Measurements from ENCODE around the gene ALPG. TPM values are rescaled to one million over a fixed set of nuclear protein-coding genes. Genes with fewer than 3 reads are reported as not detected.

ALPG gene
- total RNA-seq, 3 donors from 2014 or later (not counting 1 experiment from before 2014, with no cell fraction given) = not detected

DNA sequence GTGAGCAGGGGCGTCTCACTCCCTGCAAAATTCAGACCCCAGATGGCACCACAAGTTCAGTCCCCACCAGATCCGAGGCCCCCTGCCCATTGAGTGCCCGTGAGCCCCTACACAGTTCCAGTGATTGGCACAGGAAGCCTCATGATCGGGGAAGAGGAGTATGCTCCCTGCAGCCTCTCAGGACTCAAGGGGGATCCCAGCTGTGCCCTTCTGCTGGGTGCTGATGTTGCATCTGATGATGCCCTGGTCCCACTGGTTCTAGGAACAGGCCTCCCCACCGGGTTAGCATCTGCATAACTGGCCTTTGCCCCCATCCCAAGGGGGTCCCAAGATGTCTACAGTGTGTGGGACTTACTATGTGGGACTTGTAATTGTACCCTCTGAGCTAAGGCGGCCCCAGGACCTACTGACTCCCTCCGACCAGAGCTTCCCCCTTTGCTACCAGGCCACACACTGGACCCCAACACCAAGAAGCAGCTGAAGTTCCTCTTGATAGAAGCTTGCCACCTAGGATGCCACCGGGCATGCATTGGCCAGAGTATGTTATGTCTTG is 8.6 kb downstream of the ALPG start:
- H3K4me3 Mint-ChIP-seq = no peak overlapping the region
- TF ChIP-seq CTCF (IDR thresholded peaks at IDR 0.05) = no peak
- H3K36me3 Mint-ChIP-seq = no peaks in the 10 kb centered on the region
- WGBS (ENCODE audit: insufficient coverage) = 90% methylated on average over 8 of the region's 8 CpGs
- Histone ChIP-seq H3K4me1 (ENCODE audit: control insufficient read depth, insufficient read depth, low read length) (peaks cover 4% of the 10 kb centered on the region), H3K27me3 (ENCODE audit: control insufficient read depth, insufficient read depth, low read length) (peaks cover 11% of the 10 kb centered on the region), H3K27ac (ENCODE audit: low read length) (no peak overlapping the region), H3K36me3 (ENCODE audit: control insufficient read depth, insufficient read depth, low read length) (no peaks in the 10 kb centered on the region), H3K4me3 (ENCODE audit: low read length) (no peak overlapping the region), H3K9me3 (ENCODE audit: control insufficient read depth, insufficient read depth, low read length) (no peaks in the 10 kb centered on the region)
- no peak for DNase-seq
- intact Hi-C loops (cut with micrococcal nuclease) = no loop called here
- H3K27ac Mint-ChIP-seq = no peak overlapping the region
- H3K27me3 Mint-ChIP-seq (ENCODE audit: low read depth in 2 of 2) = peaks cover 29 to 32% of the 10 kb centered on the region in 2 donors
- no peak for ATAC-seq
- H3K4me1 Mint-ChIP-seq = peaks cover 5% of the 10 kb centered on the region in 2 donors
- H3K9me3 Mint-ChIP-seq = no peaks in the 10 kb centered on the region

GRCh38 chr2:232415736-232416520 is 9.3 kb downstream of the ALPG start:
- Mint-ChIP-seq H3K36me3 (no peaks in the 10 kb centered on the region), H3K4me3 (no peak overlapping the region), H3K27ac (no peak overlapping the region), H3K9me3 (no peaks in the 10 kb centered on the region), H3K4me1 (peaks cover 5% of the 10 kb centered on the region in 2 donors), H3K27me3 (ENCODE audit: low read depth in 2 of 2) (peaks cover 29 to 31% of the 10 kb centered on the region in 2 donors)
- no peak overlapping the region for H3K4me3 ChIP-seq (ENCODE audit: low read length)
- intact Hi-C loops (cut with micrococcal nuclease) = no loop called here
- H3K4me1 ChIP-seq (ENCODE audit: control insufficient read depth, insufficient read depth, low read length) = peaks cover 8% of the 10 kb centered on the region
- DNase-seq (no peak), ATAC-seq (no peak)
- H3K36me3 ChIP-seq (ENCODE audit: control insufficient read depth, insufficient read depth, low read length) = no peaks in the 10 kb centered on the region
- 89% methylated on average over 12 of the region's 12 CpGs for WGBS (ENCODE audit: insufficient coverage)
- H3K27me3 ChIP-seq (ENCODE audit: control insufficient read depth, insufficient read depth, low read length) = peaks cover 12% of the 10 kb centered on the region
- H3K9me3 ChIP-seq (ENCODE audit: control insufficient read depth, insufficient read depth, low read length) = no peaks in the 10 kb centered on the region
- no peak for TF ChIP-seq CTCF (IDR thresholded peaks at IDR 0.05)
- H3K27ac ChIP-seq (ENCODE audit: low read length) = no peak overlapping the region

DNA sequence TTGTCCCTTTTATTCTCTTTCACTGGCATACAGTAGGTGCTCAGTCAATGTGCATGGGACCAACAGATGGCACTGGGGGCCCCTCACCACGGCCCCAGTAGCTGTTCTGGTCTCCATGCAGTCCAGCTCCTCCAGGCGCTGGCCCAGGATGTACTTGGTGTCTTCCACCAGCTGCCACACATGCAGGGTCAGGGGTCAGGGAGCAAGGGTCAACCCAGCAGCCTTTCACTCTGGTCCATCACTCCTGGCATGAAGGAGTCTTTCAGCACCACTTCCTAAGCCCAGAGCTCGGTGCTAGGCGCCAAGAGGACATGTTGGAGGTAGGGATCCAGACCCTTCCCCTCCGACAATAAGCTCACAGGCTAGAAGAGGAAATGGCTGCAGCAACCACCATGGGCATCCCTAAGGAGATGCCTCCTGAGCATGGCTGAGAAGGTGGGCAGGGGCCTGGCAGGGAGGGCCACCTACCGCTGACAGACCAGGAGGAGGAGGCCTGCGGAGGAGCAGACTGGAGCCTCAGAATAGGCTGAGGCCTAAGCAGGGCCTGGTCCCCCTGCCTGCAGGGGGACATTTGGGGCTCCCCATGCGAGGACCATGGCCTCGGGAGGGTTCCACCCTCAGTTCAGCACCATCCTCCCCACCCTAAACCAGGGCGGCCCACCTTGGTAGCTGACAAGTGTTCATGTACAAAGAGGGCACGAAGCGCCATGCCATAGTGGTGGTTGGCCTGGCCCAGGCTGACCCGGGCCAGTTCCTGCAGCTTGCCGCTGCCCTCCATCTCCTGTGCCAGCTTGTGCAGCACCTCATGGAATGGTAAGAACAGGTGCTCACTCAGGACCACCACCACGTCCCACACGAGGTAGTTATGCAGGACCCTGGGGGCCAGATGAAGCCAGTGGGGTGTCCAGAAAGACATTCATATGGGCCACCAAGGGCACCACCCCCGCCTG is 10.2 kb downstream of the ALPG start:
- no peak overlapping the region for H3K4me3 Mint-ChIP-seq
- peaks cover 8% of the 10 kb centered on the region for H3K4me1 ChIP-seq (ENCODE audit: control insufficient read depth, insufficient read depth, low read length)
- no peaks in the 10 kb centered on the region for H3K9me3 ChIP-seq (ENCODE audit: control insufficient read depth, insufficient read depth, low read length)
- H3K27me3 ChIP-seq (ENCODE audit: control insufficient read depth, insufficient read depth, low read length) = peaks cover 18% of the 10 kb centered on the region
- H3K27me3 Mint-ChIP-seq (ENCODE audit: low read depth in 2 of 2) = peaks cover 30 to 33% of the 10 kb centered on the region in 2 donors
- peaks cover 5% of the 10 kb centered on the region in 2 donors for H3K4me1 Mint-ChIP-seq
- WGBS (ENCODE audit: insufficient coverage) = 86% methylated on average over 17 of the region's 17 CpGs
- no peak overlapping the region for H3K27ac Mint-ChIP-seq
- no peaks in the 10 kb centered on the region for H3K9me3 Mint-ChIP-seq
- H3K27ac ChIP-seq (ENCODE audit: low read length) = no peak overlapping the region
- no peak overlapping the region for H3K4me3 ChIP-seq (ENCODE audit: low read length)
- no peak for ATAC-seq
- H3K36me3 Mint-ChIP-seq = no peaks in the 10 kb centered on the region
- no peak for DNase-seq
- H3K36me3 ChIP-seq (ENCODE audit: control insufficient read depth, insufficient read depth, low read length) = no peaks in the 10 kb centered on the region
- intact Hi-C loops (cut with micrococcal nuclease) = no loop called here
- TF ChIP-seq CTCF (IDR thresholded peaks at IDR 0.05) = no peak
